Progenitor cell of endocrine pancreas (in vitro differentiated cells): Measurements from ENCODE around the gene ENHO. TPM values are rescaled to one million over a fixed set of nuclear protein-coding genes. Genes with fewer than 3 reads are reported as not detected.

Experiments
- DNase-seq: peaks from one replicate; pipeline ENCODE4 v3.0.0; 2021; ENCODE audit warnings: low spot score; ENCODE audit not compliant: unreplicated experiment
- H3K27ac Mint-ChIP-seq: 2 replicates; pipeline ENCODE4 v1.8.0; 2021; ENCODE audit warnings: mild to moderate bottlenecking, moderate library complexity, mixed read lengths
- H3K27me3 Mint-ChIP-seq: 2 replicates; pipeline ENCODE4 v1.8.0; 2021; ENCODE audit warnings: mixed read lengths
- H3K36me3 Mint-ChIP-seq: 2 replicates; pipeline ENCODE4 v1.8.0; 2022; ENCODE audit warnings: mixed read lengths; ENCODE audit not compliant: insufficient read depth
- H3K4me1 Mint-ChIP-seq: 2 replicates; pipeline ENCODE4 v1.8.0; 2021; ENCODE audit warnings: low read depth, mixed read lengths
- H3K4me3 Mint-ChIP-seq: 2 replicates; pipeline ENCODE4 v1.8.0; 2021; ENCODE audit warnings: low read depth, mild to moderate bottlenecking, moderate library complexity, mixed read lengths
- H3K9me3 Mint-ChIP-seq: 2 replicates; pipeline ENCODE4 v1.8.0; 2021; ENCODE audit warnings: low read depth, mixed read lengths
- total RNA-seq: library from RNA; stranded (reverse); gene quantifications from 2 replicates; pipeline ENCODE4 v1.2.1, GENCODE V29; 2021
- TF ChIP-seq, protein P1 (sequence below): fragments of 200-600 bp; sonication (generic); IDR thresholded peaks from one replicate; pipeline ENCODE4 v1.5.0; 2021; ENCODE audit warnings: antibody characterized with exemption, mild to moderate bottlenecking; ENCODE audit not compliant: unreplicated experiment

Gene ENHO
- total RNA-seq, 1 donor from 2014 or later: 4.0 TPM

DNA sequence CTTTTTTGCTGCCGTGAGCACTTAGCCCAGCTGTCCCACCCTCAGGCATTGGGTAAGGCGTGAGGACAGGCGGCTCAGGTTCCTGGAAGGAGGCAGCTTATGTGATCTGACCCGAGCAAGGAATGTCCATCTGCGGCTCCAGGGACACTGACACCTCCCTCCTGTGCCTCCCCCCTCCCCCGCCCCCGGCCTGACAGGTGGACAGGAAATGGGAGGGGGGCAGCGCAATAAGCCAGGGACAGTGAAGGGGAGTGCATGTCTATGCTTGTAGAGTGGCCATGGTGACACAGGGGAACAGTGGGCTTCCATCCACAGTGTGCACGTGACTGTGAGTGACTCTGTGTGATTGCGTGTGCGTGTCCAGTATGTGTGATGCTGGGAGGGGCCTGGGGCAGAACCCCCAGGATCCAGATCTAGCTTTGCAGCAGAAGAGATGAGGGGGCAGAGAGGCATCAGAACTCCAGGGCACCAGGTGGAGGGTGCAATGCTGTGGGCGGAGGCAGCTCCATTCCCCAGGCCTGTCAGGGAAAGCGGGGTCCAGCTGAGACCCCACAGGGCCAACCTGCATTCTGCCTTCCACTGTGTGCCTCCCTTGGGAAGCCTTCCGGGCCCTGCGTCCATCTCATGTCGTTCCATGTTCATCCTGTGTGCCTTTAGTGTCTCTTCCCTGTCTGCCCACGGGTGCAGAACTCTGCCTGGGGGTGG is 36.3 kb upstream of the ENHO start:
- TF ChIP-seq, protein P1, sequence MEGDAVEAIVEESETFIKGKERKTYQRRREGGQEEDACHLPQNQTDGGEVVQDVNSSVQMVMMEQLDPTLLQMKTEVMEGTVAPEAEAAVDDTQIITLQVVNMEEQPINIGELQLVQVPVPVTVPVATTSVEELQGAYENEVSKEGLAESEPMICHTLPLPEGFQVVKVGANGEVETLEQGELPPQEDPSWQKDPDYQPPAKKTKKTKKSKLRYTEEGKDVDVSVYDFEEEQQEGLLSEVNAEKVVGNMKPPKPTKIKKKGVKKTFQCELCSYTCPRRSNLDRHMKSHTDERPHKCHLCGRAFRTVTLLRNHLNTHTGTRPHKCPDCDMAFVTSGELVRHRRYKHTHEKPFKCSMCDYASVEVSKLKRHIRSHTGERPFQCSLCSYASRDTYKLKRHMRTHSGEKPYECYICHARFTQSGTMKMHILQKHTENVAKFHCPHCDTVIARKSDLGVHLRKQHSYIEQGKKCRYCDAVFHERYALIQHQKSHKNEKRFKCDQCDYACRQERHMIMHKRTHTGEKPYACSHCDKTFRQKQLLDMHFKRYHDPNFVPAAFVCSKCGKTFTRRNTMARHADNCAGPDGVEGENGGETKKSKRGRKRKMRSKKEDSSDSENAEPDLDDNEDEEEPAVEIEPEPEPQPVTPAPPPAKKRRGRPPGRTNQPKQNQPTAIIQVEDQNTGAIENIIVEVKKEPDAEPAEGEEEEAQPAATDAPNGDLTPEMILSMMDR: no peak
- Mint-ChIP-seq H3K27me3 (peaks cover 41% of the 10 kb centered on the region), H3K27ac (no peak overlapping the region), H3K9me3 (peaks cover 2% of the 10 kb centered on the region), H3K4me3 (no peak overlapping the region), H3K4me1 (peaks cover 10% of the 10 kb centered on the region), H3K36me3 (no peaks in the 10 kb centered on the region)
- no peak for DNase-seq

DNA sequence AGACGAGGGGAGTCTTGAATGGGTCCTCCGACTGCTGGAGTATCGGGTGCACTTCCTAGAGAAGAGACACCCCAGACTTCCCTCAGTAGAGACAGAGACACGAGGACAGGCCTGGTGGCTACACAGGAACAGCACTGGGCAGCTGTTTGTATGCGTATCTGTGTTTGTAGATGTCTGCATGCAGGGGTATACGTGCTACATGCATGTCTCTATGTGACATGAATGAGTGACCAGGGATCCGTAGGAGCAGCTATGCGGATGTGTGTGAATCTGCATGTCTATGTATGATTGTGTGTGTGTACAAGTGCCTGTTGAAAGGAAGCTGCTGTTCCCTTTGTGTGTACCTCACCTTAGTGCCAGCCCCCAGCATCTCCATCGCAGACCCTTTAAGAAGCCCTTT is 35.6 kb upstream of the ENHO start:
- Mint-ChIP-seq H3K9me3 (peaks cover 2% of the 10 kb centered on the region), H3K4me1 (peaks cover 10% of the 10 kb centered on the region), H3K4me3 (no peak overlapping the region), H3K27me3 (peaks cover 34% of the 10 kb centered on the region), H3K27ac (no peak overlapping the region), H3K36me3 (no peaks in the 10 kb centered on the region)
- no peak for DNase-seq
- TF ChIP-seq, protein P1: no peak

DNA sequence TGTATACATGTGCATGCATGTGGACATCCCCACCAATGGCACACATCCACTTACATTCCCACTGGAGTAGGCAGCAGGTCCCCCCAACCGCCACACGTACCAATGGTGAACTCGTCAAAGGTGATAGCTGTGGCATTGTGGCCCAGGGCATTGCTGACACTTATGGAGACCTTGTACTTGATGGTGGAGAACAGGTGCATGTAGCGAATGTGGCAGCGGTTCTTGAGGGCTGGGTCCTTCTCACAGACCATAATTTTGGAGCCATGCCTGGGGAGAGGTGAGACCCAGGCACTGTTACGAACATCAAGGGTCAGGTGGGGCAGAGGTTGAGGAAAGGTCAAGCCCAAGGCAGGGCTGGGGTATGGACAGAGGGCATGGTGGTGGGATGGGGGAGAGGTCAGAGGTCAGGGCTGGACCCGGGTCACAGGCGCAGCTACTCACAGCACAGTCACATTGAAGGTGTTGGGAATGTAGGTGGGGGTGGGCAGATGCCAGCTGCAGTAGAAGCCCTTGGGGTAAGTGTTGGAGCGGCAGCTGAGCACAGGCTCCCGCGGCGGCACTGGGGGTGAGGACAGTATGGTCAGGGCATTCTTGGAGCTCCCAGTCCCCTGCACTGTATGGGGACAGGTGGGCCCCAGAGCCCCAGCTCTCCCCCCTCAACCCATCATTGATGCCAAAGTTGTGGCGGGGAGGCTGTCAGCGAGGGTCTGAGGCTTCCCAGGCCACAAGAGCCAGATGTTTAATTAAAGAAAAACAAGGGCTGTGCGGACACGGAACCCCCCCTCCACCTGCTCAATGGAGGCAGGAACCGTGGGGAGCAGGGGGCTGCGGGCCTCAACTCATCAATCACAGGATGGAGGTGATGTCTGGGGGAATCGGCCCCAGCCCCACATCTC is 34.9 kb upstream of the ENHO start:
- H3K36me3 Mint-ChIP-seq: no peaks in the 10 kb centered on the region
- H3K9me3 Mint-ChIP-seq: no peaks in the 10 kb centered on the region
- no peak overlapping the region for H3K27ac Mint-ChIP-seq
- no peak overlapping the region for H3K4me3 Mint-ChIP-seq
- no peak for DNase-seq
- H3K27me3 Mint-ChIP-seq: peaks cover 30% of the 10 kb centered on the region
- peaks cover 10% of the 10 kb centered on the region for H3K4me1 Mint-ChIP-seq
- TF ChIP-seq, protein P1: no peak

DNA sequence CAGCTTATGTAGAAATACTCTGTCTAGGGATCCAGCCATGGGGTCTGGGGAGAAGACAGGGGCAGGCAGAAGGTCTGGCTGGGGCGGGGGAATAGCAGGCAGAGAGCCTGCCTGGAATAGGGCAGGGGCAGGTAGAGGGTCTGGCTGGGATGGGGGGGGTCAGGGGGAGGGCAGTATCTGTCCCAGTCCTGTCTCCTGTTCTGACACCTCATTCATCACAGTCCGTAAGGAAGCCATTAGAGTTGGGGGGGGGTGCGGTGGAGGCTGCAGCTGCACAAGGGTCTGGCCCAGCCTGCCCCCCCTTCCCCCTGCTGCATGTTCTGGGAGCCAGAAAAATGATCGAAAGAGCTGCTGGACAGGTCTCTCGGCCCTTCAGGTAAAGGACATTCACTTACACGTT is 34.2 kb upstream of the ENHO start:
- DNase-seq: no peak
- no peaks in the 10 kb centered on the region for H3K36me3 Mint-ChIP-seq
- H3K4me3 Mint-ChIP-seq: no peak overlapping the region
- peaks cover 10% of the 10 kb centered on the region for H3K4me1 Mint-ChIP-seq
- no peak overlapping the region for H3K27ac Mint-ChIP-seq
- H3K27me3 Mint-ChIP-seq: peaks cover 31% of the 10 kb centered on the region
- no peaks in the 10 kb centered on the region for H3K9me3 Mint-ChIP-seq
- TF ChIP-seq, protein P1: no peak

DNA sequence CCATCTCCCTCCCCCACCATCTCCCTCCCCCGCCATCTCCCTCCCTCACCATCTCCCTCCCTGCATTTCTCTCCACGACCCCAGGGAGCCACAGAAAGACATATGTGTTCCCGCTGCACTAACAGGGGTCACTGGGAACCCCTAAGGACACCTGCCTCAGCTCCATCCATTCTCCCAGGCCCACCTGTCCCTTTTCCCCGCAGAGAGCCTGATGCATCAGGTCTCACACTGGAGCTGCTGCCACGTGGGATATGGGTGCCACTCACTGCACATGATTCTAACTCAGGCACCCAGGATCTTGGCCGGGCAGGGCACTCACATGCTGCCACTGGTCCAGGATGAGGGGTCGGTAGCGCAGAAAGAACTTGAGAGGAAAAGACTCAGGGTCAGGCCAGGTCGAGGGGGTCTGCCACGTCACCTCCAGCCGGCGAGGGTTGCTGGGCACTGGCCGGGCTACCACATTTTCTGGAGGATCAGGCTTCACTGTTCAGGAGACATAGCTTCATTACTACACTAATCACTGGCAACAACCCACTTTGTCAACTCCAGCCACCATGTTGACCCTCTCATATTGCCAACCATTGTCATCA is 33.2 kb upstream of the ENHO start:
- TF ChIP-seq, protein P1: no peak
- DNase-seq: no peak
- Mint-ChIP-seq H3K4me1 (peaks cover 10% of the 10 kb centered on the region), H3K36me3 (no peaks in the 10 kb centered on the region), H3K27me3 (peaks cover 27% of the 10 kb centered on the region), H3K27ac (no peak overlapping the region), H3K4me3 (no peak overlapping the region), H3K9me3 (no peaks in the 10 kb centered on the region)
